ENCODE measurements around the gene RTL10. TPM values are rescaled to one million over a fixed set of nuclear protein-coding genes. Genes with fewer than 3 reads are reported as not detected.

RTL10 gene
- total RNA-seq, 1 experiment from 2014 or later, result 21.5 TPM

DNA sequence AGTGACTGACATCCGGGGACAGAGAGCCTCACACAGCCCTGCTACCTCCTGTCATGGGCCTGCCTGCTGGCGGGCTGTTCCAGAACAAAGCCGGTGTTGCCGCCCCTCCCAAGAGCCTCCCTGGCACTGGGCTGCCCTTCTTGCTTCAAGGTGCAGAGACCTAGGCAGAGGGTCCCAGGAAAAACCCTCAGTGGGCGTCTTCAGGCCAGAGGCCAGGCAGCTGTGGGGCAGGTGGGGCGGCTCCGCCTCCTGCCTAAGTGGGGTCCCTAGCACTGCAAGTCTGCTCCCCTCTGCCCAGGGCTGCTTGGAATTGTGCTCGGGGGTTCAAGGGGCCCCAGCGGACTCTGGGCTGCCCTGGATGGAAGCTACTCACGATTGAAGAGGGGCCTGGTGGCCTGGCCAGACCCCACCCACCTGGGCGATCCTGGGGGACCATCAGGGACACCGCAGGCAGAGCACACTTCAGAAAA is 20.4 kb upstream of the RTL10 start (continued):
- TF ChIP-seq, protein P1, sequence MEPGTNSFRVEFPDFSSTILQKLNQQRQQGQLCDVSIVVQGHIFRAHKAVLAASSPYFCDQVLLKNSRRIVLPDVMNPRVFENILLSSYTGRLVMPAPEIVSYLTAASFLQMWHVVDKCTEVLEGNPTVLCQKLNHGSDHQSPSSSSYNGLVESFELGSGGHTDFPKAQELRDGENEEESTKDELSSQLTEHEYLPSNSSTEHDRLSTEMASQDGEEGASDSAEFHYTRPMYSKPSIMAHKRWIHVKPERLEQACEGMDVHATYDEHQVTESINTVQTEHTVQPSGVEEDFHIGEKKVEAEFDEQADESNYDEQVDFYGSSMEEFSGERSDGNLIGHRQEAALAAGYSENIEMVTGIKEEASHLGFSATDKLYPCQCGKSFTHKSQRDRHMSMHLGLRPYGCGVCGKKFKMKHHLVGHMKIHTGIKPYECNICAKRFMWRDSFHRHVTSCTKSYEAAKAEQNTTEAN (CRISPR knock-in tag; IDR thresholded peaks at IDR 0.05), result no peak
- no peak for TF ChIP-seq ZNF138 (CRISPR knock-in tag; conservative IDR thresholded peaks at IDR 0.05)

DNA sequence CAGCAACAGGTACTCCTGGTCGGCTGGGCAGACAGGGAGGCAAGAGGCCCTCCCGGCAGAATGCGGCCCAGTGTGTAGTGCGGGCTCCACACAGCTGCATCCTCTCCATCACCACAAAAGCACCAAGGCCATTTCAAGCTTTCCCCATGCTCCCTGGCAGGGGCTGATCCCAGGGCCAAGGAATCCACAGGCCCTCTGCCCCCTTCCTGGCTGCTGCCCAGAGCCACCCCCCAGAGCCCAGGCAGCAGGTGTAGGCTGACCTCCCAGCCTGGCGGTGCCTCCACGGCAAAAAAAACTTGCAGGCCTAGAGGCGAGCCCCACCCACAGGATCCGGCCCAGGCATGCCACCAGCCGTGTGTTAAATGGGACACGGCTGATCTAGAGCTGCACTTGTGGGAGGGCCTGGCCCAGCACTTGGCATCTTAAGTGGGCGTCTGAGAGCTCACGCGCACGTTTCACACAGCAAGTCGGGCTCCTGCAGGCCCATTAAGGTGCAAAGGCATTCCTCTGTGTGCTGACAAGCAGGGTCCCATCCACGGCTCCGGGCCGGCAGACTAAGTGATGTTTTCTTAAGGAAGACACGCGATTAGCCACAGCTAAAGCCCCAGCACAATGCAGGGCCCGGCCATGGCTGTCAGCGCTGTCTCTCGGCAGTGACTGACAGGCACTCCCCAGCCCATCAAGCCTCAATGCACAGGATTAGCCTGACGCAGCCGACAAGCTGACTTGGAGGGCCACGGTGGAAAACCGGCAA is 19.8 kb upstream of the RTL10 start:
- ATAC-seq (no peak), DNase-seq (ENCODE audit: low spot score) (peak; percentile 12)
- Mint-ChIP-seq H3K27me3 (ENCODE audit: low read depth) (no peaks in the 10 kb centered on the region), H3K9me3 (no peaks in the 10 kb centered on the region), H3K27ac (no peak overlapping the region), H3K36me3 (no peaks in the 10 kb centered on the region), H3K4me1 (0 out of 2 replicates have a peak, but pooled peaks cover 3% of the 10 kb centered on the region), H3K4me3 (no peak overlapping the region)
- CTCF ChIA-PET, result interaction anchor here (0.9 to 1.3 kb wide), 4 partner anchors 28 to 195 kb away, joined by 3 to 4 read pairs (median 3); partner anchors contain the start of gene GP1BB
- POLR2A ChIA-PET, result interaction anchor here (1.0 kb wide), 1 partner anchor 20 kb away, joined by 4 read pairs; the partner anchor contains the start of genes GNB1L and RTL10
- TF ChIP-seq FOXJ3 (CRISPR knock-in tag; IDR thresholded peaks at IDR 0.05; ENCODE audit: borderline replicate concordance) (no peak), NFYB (CRISPR knock-in tag; conservative IDR thresholded peaks at IDR 0.05; ENCODE audit: low read depth) (no peak), TCF7 (CRISPR knock-in tag; IDR thresholded peaks at IDR 0.05; ENCODE audit: low read depth) (no peak), TP53 (CRISPR knock-in tag; IDR thresholded peaks at IDR 0.05) (no peak), ZNF671 (CRISPR knock-in tag; IDR thresholded peaks at IDR 0.05) (no peak), FOXP1 (CRISPR knock-in tag; IDR thresholded peaks at IDR 0.05; ENCODE audit: borderline replicate concordance) (no peak), ZNF317 (CRISPR knock-in tag; IDR thresholded peaks at IDR 0.05; ENCODE audit: borderline replicate concordance, low read depth) (no peak), CREM (CRISPR knock-in tag; IDR thresholded peaks at IDR 0.05) (no peak), ZNF121 (CRISPR knock-in tag; IDR thresholded peaks at IDR 0.05) (no peak), ELF4 (CRISPR knock-in tag; IDR thresholded peaks at IDR 0.05; ENCODE audit: low read depth) (no peak), MYBL2 (CRISPR knock-in tag; IDR thresholded peaks at IDR 0.05) (no peak), CBFB (CRISPR knock-in tag; IDR thresholded peaks at IDR 0.05; ENCODE audit: low read depth) (no peak), TEAD4 (CRISPR knock-in tag; IDR thresholded peaks at IDR 0.05) (no peak)
- TF ChIP-seq, protein P2, sequence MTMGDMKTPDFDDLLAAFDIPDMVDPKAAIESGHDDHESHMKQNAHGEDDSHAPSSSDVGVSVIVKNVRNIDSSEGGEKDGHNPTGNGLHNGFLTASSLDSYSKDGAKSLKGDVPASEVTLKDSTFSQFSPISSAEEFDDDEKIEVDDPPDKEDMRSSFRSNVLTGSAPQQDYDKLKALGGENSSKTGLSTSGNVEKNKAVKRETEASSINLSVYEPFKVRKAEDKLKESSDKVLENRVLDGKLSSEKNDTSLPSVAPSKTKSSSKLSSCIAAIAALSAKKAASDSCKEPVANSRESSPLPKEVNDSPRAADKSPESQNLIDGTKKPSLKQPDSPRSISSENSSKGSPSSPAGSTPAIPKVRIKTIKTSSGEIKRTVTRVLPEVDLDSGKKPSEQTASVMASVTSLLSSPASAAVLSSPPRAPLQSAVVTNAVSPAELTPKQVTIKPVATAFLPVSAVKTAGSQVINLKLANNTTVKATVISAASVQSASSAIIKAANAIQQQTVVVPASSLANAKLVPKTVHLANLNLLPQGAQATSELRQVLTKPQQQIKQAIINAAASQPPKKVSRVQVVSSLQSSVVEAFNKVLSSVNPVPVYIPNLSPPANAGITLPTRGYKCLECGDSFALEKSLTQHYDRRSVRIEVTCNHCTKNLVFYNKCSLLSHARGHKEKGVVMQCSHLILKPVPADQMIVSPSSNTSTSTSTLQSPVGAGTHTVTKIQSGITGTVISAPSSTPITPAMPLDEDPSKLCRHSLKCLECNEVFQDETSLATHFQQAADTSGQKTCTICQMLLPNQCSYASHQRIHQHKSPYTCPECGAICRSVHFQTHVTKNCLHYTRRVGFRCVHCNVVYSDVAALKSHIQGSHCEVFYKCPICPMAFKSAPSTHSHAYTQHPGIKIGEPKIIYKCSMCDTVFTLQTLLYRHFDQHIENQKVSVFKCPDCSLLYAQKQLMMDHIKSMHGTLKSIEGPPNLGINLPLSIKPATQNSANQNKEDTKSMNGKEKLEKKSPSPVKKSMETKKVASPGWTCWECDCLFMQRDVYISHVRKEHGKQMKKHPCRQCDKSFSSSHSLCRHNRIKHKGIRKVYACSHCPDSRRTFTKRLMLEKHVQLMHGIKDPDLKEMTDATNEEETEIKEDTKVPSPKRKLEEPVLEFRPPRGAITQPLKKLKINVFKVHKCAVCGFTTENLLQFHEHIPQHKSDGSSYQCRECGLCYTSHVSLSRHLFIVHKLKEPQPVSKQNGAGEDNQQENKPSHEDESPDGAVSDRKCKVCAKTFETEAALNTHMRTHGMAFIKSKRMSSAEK (CRISPR knock-in tag; IDR thresholded peaks at IDR 0.05; ENCODE audit: borderline replicate concordance), result no peak
- TF ChIP-seq, protein P3, sequence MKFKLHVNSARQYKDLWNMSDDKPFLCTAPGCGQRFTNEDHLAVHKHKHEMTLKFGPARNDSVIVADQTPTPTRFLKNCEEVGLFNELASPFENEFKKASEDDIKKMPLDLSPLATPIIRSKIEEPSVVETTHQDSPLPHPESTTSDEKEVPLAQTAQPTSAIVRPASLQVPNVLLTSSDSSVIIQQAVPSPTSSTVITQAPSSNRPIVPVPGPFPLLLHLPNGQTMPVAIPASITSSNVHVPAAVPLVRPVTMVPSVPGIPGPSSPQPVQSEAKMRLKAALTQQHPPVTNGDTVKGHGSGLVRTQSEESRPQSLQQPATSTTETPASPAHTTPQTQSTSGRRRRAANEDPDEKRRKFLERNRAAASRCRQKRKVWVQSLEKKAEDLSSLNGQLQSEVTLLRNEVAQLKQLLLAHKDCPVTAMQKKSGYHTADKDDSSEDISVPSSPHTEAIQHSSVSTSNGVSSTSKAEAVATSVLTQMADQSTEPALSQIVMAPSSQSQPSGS (CRISPR knock-in tag; IDR thresholded peaks at IDR 0.05; ENCODE audit: borderline replicate concordance, low read depth), result no peak
- TF ChIP-seq, protein P4, sequence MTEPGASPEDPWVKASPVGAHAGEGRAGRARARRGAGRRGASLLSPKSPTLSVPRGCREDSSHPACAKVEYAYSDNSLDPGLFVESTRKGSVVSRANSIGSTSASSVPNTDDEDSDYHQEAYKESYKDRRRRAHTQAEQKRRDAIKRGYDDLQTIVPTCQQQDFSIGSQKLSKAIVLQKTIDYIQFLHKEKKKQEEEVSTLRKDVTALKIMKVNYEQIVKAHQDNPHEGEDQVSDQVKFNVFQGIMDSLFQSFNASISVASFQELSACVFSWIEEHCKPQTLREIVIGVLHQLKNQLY (CRISPR knock-in tag; IDR thresholded peaks at IDR 0.05), result no peak
- TF ChIP-seq, protein P5, sequence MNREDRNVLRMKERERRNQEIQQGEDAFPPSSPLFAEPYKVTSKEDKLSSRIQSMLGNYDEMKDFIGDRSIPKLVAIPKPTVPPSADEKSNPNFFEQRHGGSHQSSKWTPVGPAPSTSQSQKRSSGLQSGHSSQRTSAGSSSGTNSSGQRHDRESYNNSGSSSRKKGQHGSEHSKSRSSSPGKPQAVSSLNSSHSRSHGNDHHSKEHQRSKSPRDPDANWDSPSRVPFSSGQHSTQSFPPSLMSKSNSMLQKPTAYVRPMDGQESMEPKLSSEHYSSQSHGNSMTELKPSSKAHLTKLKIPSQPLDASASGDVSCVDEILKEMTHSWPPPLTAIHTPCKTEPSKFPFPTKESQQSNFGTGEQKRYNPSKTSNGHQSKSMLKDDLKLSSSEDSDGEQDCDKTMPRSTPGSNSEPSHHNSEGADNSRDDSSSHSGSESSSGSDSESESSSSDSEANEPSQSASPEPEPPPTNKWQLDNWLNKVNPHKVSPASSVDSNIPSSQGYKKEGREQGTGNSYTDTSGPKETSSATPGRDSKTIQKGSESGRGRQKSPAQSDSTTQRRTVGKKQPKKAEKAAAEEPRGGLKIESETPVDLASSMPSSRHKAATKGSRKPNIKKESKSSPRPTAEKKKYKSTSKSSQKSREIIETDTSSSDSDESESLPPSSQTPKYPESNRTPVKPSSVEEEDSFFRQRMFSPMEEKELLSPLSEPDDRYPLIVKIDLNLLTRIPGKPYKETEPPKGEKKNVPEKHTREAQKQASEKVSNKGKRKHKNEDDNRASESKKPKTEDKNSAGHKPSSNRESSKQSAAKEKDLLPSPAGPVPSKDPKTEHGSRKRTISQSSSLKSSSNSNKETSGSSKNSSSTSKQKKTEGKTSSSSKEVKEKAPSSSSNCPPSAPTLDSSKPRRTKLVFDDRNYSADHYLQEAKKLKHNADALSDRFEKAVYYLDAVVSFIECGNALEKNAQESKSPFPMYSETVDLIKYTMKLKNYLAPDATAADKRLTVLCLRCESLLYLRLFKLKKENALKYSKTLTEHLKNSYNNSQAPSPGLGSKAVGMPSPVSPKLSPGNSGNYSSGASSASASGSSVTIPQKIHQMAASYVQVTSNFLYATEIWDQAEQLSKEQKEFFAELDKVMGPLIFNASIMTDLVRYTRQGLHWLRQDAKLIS (CRISPR knock-in tag; IDR thresholded peaks at IDR 0.05; ENCODE audit: borderline replicate concordance), result no peak
- TF ChIP-seq, protein P6, sequence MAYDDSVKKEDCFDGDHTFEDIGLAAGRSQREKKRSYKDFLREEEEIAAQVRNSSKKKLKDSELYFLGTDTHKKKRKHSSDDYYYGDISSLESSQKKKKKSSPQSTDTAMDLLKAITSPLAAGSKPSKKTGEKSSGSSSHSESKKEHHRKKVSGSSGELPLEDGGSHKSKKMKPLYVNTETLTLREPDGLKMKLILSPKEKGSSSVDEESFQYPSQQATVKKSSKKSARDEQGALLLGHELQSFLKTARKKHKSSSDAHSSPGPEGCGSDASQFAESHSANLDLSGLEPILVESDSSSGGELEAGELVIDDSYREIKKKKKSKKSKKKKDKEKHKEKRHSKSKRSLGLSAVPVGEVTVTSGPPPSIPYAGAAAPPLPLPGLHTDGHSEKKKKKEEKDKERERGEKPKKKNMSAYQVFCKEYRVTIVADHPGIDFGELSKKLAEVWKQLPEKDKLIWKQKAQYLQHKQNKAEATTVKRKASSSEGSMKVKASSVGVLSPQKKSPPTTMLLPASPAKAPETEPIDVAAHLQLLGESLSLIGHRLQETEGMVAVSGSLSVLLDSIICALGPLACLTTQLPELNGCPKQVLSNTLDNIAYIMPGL (CRISPR knock-in tag; IDR thresholded peaks at IDR 0.05), result no peak
- TF ChIP-seq, protein P7, sequence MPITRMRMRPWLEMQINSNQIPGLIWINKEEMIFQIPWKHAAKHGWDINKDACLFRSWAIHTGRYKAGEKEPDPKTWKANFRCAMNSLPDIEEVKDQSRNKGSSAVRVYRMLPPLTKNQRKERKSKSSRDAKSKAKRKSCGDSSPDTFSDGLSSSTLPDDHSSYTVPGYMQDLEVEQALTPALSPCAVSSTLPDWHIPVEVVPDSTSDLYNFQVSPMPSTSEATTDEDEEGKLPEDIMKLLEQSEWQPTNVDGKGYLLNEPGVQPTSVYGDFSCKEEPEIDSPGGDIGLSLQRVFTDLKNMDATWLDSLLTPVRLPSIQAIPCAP (CRISPR knock-in tag; IDR thresholded peaks at IDR 0.05), result no peak
